ENCODE data around the gene ADCY9.

The ADCY9 gene

GRCh38 chr16:4136229-4136813 lies 20.1 kb upstream of the ADCY9 start:
- H2BK120ac ChIP-seq (ENCODE audit: low read depth, low read length): no peak overlapping the region
- H3K79me1 ChIP-seq (replicated peaks; ENCODE audit: low read length, poor library complexity, severe bottlenecking): no peaks in the 10 kb centered on the region
- no peak overlapping the region for H3K23ac ChIP-seq (ENCODE audit: low read length in 2 of 2)
- no peak overlapping the region for H2BK12ac ChIP-seq (ENCODE audit: low read length in 2 of 2)
- H3K4me2 ChIP-seq (ENCODE audit: low read length, poor library complexity, severe bottlenecking): no peak overlapping the region
- H2BK5ac ChIP-seq (ENCODE audit: low read depth, low read length, poor library complexity, severe bottlenecking): no peak overlapping the region
- no peaks in the 10 kb centered on the region for H3K4me1 ChIP-seq (ENCODE audit: control insufficient read depth, insufficient read depth, low read depth, low read length)
- no peak overlapping the region for H2AK5ac ChIP-seq (ENCODE audit: low read length, severe bottlenecking)
- H3K18ac ChIP-seq (ENCODE audit: low read depth in 1 of 2, low read length in 2 of 2): no peak overlapping the region
- H3K14ac ChIP-seq (ENCODE audit: low read length in 2 of 2): no peak overlapping the region
- H3K9ac ChIP-seq (ENCODE audit: low read length): no peak overlapping the region
- no peak for DNase-seq
- peaks cover 9% of the 10 kb centered on the region for H3K9me3 ChIP-seq (ENCODE audit: control insufficient read depth, low read length)
- 86% methylated on average over 9 of the region's 9 CpGs for WGBS
- H3K27ac ChIP-seq (ENCODE audit: low read length, poor library complexity, severe bottlenecking): no peak overlapping the region
- H3K4me3 ChIP-seq (ENCODE audit: insufficient read depth in 1 of 2, low read depth in 1 of 2, low read length in 2 of 2): no peak overlapping the region
- H3K27me3 ChIP-seq (ENCODE audit: control insufficient read depth in 1 of 2, insufficient read depth in 1 of 2, low read length in 2 of 2): peaks cover 6 to 19% of the 10 kb centered on the region in 2 experiments
- no peak overlapping the region for H2BK15ac ChIP-seq (ENCODE audit: low read depth, poor library complexity, severe bottlenecking)
- no peak overlapping the region for H4K91ac ChIP-seq (ENCODE audit: low read length)
- H2AFZ ChIP-seq (ENCODE audit: low read depth, low read length): no peak overlapping the region
- H3K36me3 ChIP-seq (ENCODE audit: control insufficient read depth in 1 of 2, insufficient read depth in 2 of 2, low read depth in 1 of 2, low read length in 2 of 2): no peaks in the 10 kb centered on the region
- no peak overlapping the region for H3K4ac ChIP-seq (ENCODE audit: low read depth in 1 of 2, low read length in 2 of 2)
- H4K8ac ChIP-seq (ENCODE audit: low read length): no peak overlapping the region

DNA sequence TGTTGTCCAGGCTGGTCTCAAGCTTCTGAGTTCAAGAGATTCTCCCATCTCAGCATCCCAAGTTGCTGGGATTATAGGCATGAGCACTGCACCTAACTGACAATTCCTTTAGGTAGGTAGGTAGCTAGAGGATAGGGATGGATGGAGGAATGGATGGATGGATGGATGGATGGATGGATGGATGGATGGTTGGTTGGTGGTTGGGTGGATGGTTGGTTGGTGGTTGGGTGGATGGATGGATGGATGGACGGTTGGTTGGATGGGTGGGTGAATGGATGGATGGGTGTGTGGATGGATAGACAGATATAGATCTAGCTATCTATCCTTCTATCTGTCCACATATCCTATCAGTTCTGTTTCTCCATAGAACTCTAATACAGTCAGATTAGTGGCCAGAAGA lies 19.3 kb upstream of the ADCY9 start:
- DNase-seq: no peak
- H3K27me3 ChIP-seq (ENCODE audit: control insufficient read depth in 1 of 2, insufficient read depth in 1 of 2, low read length in 2 of 2): peaks cover 6 to 20% of the 10 kb centered on the region in 2 experiments
- H3K4me2 ChIP-seq (ENCODE audit: low read length, poor library complexity, severe bottlenecking): no peak overlapping the region
- no peak overlapping the region for H3K14ac ChIP-seq (ENCODE audit: low read length in 2 of 2)
- H3K79me1 ChIP-seq (replicated peaks; ENCODE audit: low read length, poor library complexity, severe bottlenecking): no peaks in the 10 kb centered on the region
- H3K9me3 ChIP-seq (ENCODE audit: control insufficient read depth, low read length): peaks cover 9% of the 10 kb centered on the region
- H3K23ac ChIP-seq (ENCODE audit: low read length in 2 of 2): no peak overlapping the region
- no peak overlapping the region for H4K8ac ChIP-seq (ENCODE audit: low read length)
- H3K27ac ChIP-seq (ENCODE audit: low read length, poor library complexity, severe bottlenecking): no peak overlapping the region
- H4K91ac ChIP-seq (ENCODE audit: low read length): no peak overlapping the region
- no peak overlapping the region for H2AK5ac ChIP-seq (ENCODE audit: low read length, severe bottlenecking)
- no peaks in the 10 kb centered on the region for H3K4me1 ChIP-seq (ENCODE audit: control insufficient read depth, insufficient read depth, low read depth, low read length)
- no peak overlapping the region for H2BK15ac ChIP-seq (ENCODE audit: low read depth, poor library complexity, severe bottlenecking)
- H2AFZ ChIP-seq (ENCODE audit: low read depth, low read length): no peak overlapping the region
- H3K4me3 ChIP-seq (ENCODE audit: insufficient read depth in 1 of 2, low read depth in 1 of 2, low read length in 2 of 2): no peak overlapping the region
- no peak overlapping the region for H3K18ac ChIP-seq (ENCODE audit: low read depth in 1 of 2, low read length in 2 of 2)
- no CpG with 5 or more reads among the region's 1 CpG for WGBS
- H3K4ac ChIP-seq (ENCODE audit: low read depth in 1 of 2, low read length in 2 of 2): no peak overlapping the region
- no peaks in the 10 kb centered on the region for H3K36me3 ChIP-seq (ENCODE audit: control insufficient read depth in 1 of 2, insufficient read depth in 2 of 2, low read depth in 1 of 2, low read length in 2 of 2)
- no peak overlapping the region for H3K9ac ChIP-seq (ENCODE audit: low read length)
- no peak overlapping the region for H2BK120ac ChIP-seq (ENCODE audit: low read depth, low read length)
- no peak overlapping the region for H2BK12ac ChIP-seq (ENCODE audit: low read length in 2 of 2)
- no peak overlapping the region for H2BK5ac ChIP-seq (ENCODE audit: low read depth, low read length, poor library complexity, severe bottlenecking)

DNA sequence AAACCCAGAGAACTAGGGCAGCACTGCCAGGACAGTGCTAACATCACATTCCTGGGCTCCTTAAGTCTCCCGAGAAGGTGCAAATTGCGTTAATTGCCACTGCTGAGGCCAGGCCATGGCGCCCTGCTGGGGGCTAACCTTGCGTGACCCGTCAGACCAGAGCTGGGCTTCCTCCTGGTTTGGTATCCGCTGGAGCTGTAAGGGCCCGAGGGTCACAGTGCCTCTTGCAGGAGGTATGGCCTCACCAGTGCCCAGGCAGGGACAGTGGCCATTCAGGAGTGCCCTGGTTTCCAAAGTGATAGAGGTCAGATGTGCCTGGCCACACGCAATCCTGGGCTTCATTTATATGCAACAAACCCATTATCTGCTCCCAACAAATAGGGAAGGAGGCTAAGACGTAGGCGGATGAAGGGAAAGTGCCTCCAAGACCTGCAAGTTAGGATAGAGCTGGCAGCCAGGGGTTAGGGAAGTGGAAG lies 17.7 kb upstream of the ADCY9 start:
- Histone ChIP-seq H3K27me3 (ENCODE audit: control insufficient read depth in 1 of 2, insufficient read depth in 1 of 2, low read length in 2 of 2) (peaks cover 6 to 23% of the 10 kb centered on the region in 2 experiments), H4K91ac (ENCODE audit: low read length) (no peak overlapping the region), H3K14ac (ENCODE audit: low read length in 2 of 2) (no peak overlapping the region), H3K9ac (ENCODE audit: low read length) (no peak overlapping the region), H3K4me1 (ENCODE audit: control insufficient read depth, insufficient read depth, low read depth, low read length) (no peaks in the 10 kb centered on the region), H3K4me3 (ENCODE audit: insufficient read depth in 1 of 2, low read depth in 1 of 2, low read length in 2 of 2) (no peak overlapping the region), H2BK5ac (ENCODE audit: low read depth, low read length, poor library complexity, severe bottlenecking) (no peak overlapping the region), H3K4me2 (ENCODE audit: low read length, poor library complexity, severe bottlenecking) (no peak overlapping the region), H2BK12ac (ENCODE audit: low read length in 2 of 2) (no peak overlapping the region), H3K9me3 (ENCODE audit: control insufficient read depth, low read length) (peaks cover 2% of the 10 kb centered on the region), H2BK15ac (ENCODE audit: low read depth, poor library complexity, severe bottlenecking) (no peak overlapping the region), H3K36me3 (ENCODE audit: control insufficient read depth in 1 of 2, insufficient read depth in 2 of 2, low read depth in 1 of 2, low read length in 2 of 2) (no peaks in the 10 kb centered on the region), H3K23ac (ENCODE audit: low read length in 2 of 2) (no peak overlapping the region), H3K79me1 (replicated peaks; ENCODE audit: low read length, poor library complexity, severe bottlenecking) (no peaks in the 10 kb centered on the region), H2BK120ac (ENCODE audit: low read depth, low read length) (no peak overlapping the region), H3K18ac (ENCODE audit: low read depth in 1 of 2, low read length in 2 of 2) (no peak overlapping the region), H3K4ac (ENCODE audit: low read depth in 1 of 2, low read length in 2 of 2) (no peak overlapping the region), H2AK5ac (ENCODE audit: low read length, severe bottlenecking) (no peak overlapping the region), H2AFZ (ENCODE audit: low read depth, low read length) (no peak overlapping the region), H4K8ac (ENCODE audit: low read length) (no peak overlapping the region), H3K27ac (ENCODE audit: low read length, poor library complexity, severe bottlenecking) (no peak overlapping the region)
- no peak for DNase-seq
- WGBS: 44% methylated on average over 10 of the region's 10 CpGs

GRCh38 chr16:4131621-4132020 lies 15.4 kb upstream of the ADCY9 start:
- no peak overlapping the region for H3K27ac ChIP-seq (ENCODE audit: low read length, poor library complexity, severe bottlenecking)

More at GRCh38 chr16:4131621-4132020, 15.4 kb upstream of the ADCY9 start:
- Histone ChIP-seq H2AK5ac (ENCODE audit: low read length, severe bottlenecking) (no peak overlapping the region), H3K4ac (ENCODE audit: low read depth in 1 of 2, low read length in 2 of 2) (no peak overlapping the region), H4K91ac (ENCODE audit: low read length) (no peak overlapping the region), H3K4me1 (ENCODE audit: control insufficient read depth, insufficient read depth, low read depth, low read length) (no peaks in the 10 kb centered on the region), H2BK15ac (ENCODE audit: low read depth, poor library complexity, severe bottlenecking) (no peak overlapping the region), H3K18ac (ENCODE audit: low read depth in 1 of 2, low read length in 2 of 2) (no peak overlapping the region), H2BK120ac (ENCODE audit: low read depth, low read length) (no peak overlapping the region), H3K27me3 (ENCODE audit: control insufficient read depth in 1 of 2, insufficient read depth in 1 of 2, low read length in 2 of 2) (peaks cover 6 to 19% of the 10 kb centered on the region in 2 experiments), H3K79me1 (replicated peaks; ENCODE audit: low read length, poor library complexity, severe bottlenecking) (no peaks in the 10 kb centered on the region), H4K8ac (ENCODE audit: low read length) (no peak overlapping the region), H3K9ac (ENCODE audit: low read length) (no peak overlapping the region), H3K36me3 (ENCODE audit: control insufficient read depth in 1 of 2, insufficient read depth in 2 of 2, low read depth in 1 of 2, low read length in 2 of 2) (no peaks in the 10 kb centered on the region), H2AFZ (ENCODE audit: low read depth, low read length) (no peak overlapping the region), H3K4me2 (ENCODE audit: low read length, poor library complexity, severe bottlenecking) (no peak overlapping the region), H3K4me3 (ENCODE audit: insufficient read depth in 1 of 2, low read depth in 1 of 2, low read length in 2 of 2) (no peak overlapping the region), H3K14ac (ENCODE audit: low read length in 2 of 2) (no peak overlapping the region), H2BK5ac (ENCODE audit: low read depth, low read length, poor library complexity, severe bottlenecking) (no peak overlapping the region), H3K23ac (ENCODE audit: low read length in 2 of 2) (no peak overlapping the region), H2BK12ac (ENCODE audit: low read length in 2 of 2) (no peak overlapping the region), H3K9me3 (ENCODE audit: control insufficient read depth, low read length) (no peaks in the 10 kb centered on the region)
- no peak for DNase-seq
- WGBS: 83% methylated on average over 13 of the region's 13 CpGs
